Measurements from ENCODE around the gene RAD18. TPM values are rescaled to one million over a fixed set of nuclear protein-coding genes. Genes with fewer than 3 reads are reported as not detected.

The RAD18 gene
- total RNA-seq, 2 experiments from 2014 or later = 39.9 to 44.8 TPM

- Histone ChIP-seq H2AFZ (ENCODE audit: low read length) (no peak overlapping the region), H3K9me3 (ENCODE audit: low read length) (no peaks in the 10 kb centered on the region), H3K36me3 (ENCODE audit: insufficient read depth, low read length) (no peaks in the 10 kb centered on the region), H3K9me2 (ENCODE audit: insufficient read depth, low read length) (no peaks in the 10 kb centered on the region), H3K27ac (ENCODE audit: low read depth, low read length, poor library complexity, severe bottlenecking) (no peak overlapping the region), H3K79me2 (ENCODE audit: insufficient read depth, low read depth, low read length) (no peaks in the 10 kb centered on the region), H3K4me1 (ENCODE audit: insufficient read depth, low read length, poor library complexity, severe bottlenecking) (no peaks in the 10 kb centered on the region), H3K4me3 (ENCODE audit: low read depth, low read length, poor library complexity, severe bottlenecking) (no peak overlapping the region), H4K20me1 (ENCODE audit: insufficient read depth, low read length) (no peaks in the 10 kb centered on the region), H3K4me2 (ENCODE audit: low read length) (no peak overlapping the region)
- DNase-seq (ENCODE audit: low spot score) = no peak
- no TSS peak for BruUV-seq (replicated peaks)
- CTCF ChIA-PET (ENCODE audit: unreplicated experiment) = no interaction called here
- intact Hi-C loops (cut with micrococcal nuclease; ENCODE audit: unreplicated experiment) = no loop called here
- POLR2A ChIA-PET = no interaction called here
- no peak for TF ChIP-seq CTCF (conservative IDR thresholded peaks at IDR 0.05; ENCODE audit: low read length)
- TF ChIP-seq EZH2phosphoT487 (IDR thresholded peaks at IDR 0.05; ENCODE audit: borderline replicate concordance, low read depth, low read length) = no peak
Measured at GRCh38 chr3:8857720-8858367, 105.4 kb downstream of the RAD18 start.

GRCh38 chr3:8856721-8857120 lies 106.6 kb downstream of the RAD18 start:
- Histone ChIP-seq H3K4me2 (ENCODE audit: low read length) (no peak overlapping the region), H3K27ac (ENCODE audit: low read depth, low read length, poor library complexity, severe bottlenecking) (no peak overlapping the region), H3K36me3 (ENCODE audit: insufficient read depth, low read length) (no peaks in the 10 kb centered on the region), H3K79me2 (ENCODE audit: insufficient read depth, low read depth, low read length) (no peaks in the 10 kb centered on the region), H3K4me1 (ENCODE audit: insufficient read depth, low read length, poor library complexity, severe bottlenecking) (no peaks in the 10 kb centered on the region), H3K9me3 (ENCODE audit: low read length) (no peaks in the 10 kb centered on the region), H4K20me1 (ENCODE audit: insufficient read depth, low read length) (no peaks in the 10 kb centered on the region), H2AFZ (ENCODE audit: low read length) (no peak overlapping the region), H3K9me2 (ENCODE audit: insufficient read depth, low read length) (no peaks in the 10 kb centered on the region), H3K4me3 (ENCODE audit: low read depth, low read length, poor library complexity, severe bottlenecking) (no peak overlapping the region)
- CTCF ChIA-PET (ENCODE audit: unreplicated experiment) = no interaction called here
- DNase-seq (ENCODE audit: low spot score) = no peak
- BruUV-seq (replicated peaks) = no TSS peak
- POLR2A ChIA-PET = no interaction called here
- intact Hi-C loops (cut with micrococcal nuclease; ENCODE audit: unreplicated experiment) = no loop called here
- no peak for TF ChIP-seq CTCF (conservative IDR thresholded peaks at IDR 0.05; ENCODE audit: low read length)
- no peak for TF ChIP-seq EZH2phosphoT487 (IDR thresholded peaks at IDR 0.05; ENCODE audit: borderline replicate concordance, low read depth, low read length)

- POLR2A ChIA-PET = no interaction called here
- CTCF ChIA-PET (ENCODE audit: unreplicated experiment) = no interaction called here
- no peaks in the 10 kb centered on the region for H4K20me1 ChIP-seq (ENCODE audit: insufficient read depth, low read length)
- H3K79me2 ChIP-seq (ENCODE audit: insufficient read depth, low read depth, low read length) = no peaks in the 10 kb centered on the region
- no peak overlapping the region for H3K27ac ChIP-seq (ENCODE audit: low read depth, low read length, poor library complexity, severe bottlenecking)
- intact Hi-C loops (cut with micrococcal nuclease; ENCODE audit: unreplicated experiment) = no loop called here
- H3K36me3 ChIP-seq (ENCODE audit: insufficient read depth, low read length) = no peaks in the 10 kb centered on the region
- H3K4me1 ChIP-seq (ENCODE audit: insufficient read depth, low read length, poor library complexity, severe bottlenecking) = no peaks in the 10 kb centered on the region
- no TSS peak for BruUV-seq (replicated peaks)
- no peak overlapping the region for H2AFZ ChIP-seq (ENCODE audit: low read length)
- no peak overlapping the region for H3K4me2 ChIP-seq (ENCODE audit: low read length)
- H3K9me3 ChIP-seq (ENCODE audit: low read length) = no peaks in the 10 kb centered on the region
- no peak for DNase-seq (ENCODE audit: low spot score)
- H3K9me2 ChIP-seq (ENCODE audit: insufficient read depth, low read length) = no peaks in the 10 kb centered on the region
- TF ChIP-seq CTCF (conservative IDR thresholded peaks at IDR 0.05; ENCODE audit: low read length) = no peak
- no peak for TF ChIP-seq EZH2phosphoT487 (IDR thresholded peaks at IDR 0.05; ENCODE audit: borderline replicate concordance, low read depth, low read length)
- H3K4me3 ChIP-seq (ENCODE audit: low read depth, low read length, poor library complexity, severe bottlenecking) = no peak overlapping the region
Measured at GRCh38 chr3:8856071-8856470, 107.2 kb downstream of the RAD18 start.
